ENCODE data around the gene VSIR.

The VSIR gene

GRCh38 chr10:71741671-71742070 lies 31.6 kb downstream of the VSIR start:
- TF ChIP-seq, protein P1, sequence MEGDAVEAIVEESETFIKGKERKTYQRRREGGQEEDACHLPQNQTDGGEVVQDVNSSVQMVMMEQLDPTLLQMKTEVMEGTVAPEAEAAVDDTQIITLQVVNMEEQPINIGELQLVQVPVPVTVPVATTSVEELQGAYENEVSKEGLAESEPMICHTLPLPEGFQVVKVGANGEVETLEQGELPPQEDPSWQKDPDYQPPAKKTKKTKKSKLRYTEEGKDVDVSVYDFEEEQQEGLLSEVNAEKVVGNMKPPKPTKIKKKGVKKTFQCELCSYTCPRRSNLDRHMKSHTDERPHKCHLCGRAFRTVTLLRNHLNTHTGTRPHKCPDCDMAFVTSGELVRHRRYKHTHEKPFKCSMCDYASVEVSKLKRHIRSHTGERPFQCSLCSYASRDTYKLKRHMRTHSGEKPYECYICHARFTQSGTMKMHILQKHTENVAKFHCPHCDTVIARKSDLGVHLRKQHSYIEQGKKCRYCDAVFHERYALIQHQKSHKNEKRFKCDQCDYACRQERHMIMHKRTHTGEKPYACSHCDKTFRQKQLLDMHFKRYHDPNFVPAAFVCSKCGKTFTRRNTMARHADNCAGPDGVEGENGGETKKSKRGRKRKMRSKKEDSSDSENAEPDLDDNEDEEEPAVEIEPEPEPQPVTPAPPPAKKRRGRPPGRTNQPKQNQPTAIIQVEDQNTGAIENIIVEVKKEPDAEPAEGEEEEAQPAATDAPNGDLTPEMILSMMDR (IDR thresholded peaks at IDR 0.05; ENCODE audit: insufficient read depth, missing control alignments), result no peak
- no peak for FAIRE-seq
- no peak for DNase-seq (ENCODE audit: insufficient read length, low spot score)

- DNase-seq (ENCODE audit: insufficient read length, low spot score) (no peak), FAIRE-seq (no peak)
- TF ChIP-seq, protein P1 (IDR thresholded peaks at IDR 0.05; ENCODE audit: insufficient read depth, missing control alignments), result no peak
Observed at GRCh38 chr10:71741029-71741428, 32.3 kb downstream of the VSIR start.

- DNase-seq (ENCODE audit: insufficient read length, low spot score) (no peak), FAIRE-seq (no peak)
- TF ChIP-seq, protein P1 (IDR thresholded peaks at IDR 0.05; ENCODE audit: insufficient read depth, missing control alignments), result no peak
Observed at GRCh38 chr10:71740069-71740653, 33.2 kb downstream of the VSIR start.

DNA sequence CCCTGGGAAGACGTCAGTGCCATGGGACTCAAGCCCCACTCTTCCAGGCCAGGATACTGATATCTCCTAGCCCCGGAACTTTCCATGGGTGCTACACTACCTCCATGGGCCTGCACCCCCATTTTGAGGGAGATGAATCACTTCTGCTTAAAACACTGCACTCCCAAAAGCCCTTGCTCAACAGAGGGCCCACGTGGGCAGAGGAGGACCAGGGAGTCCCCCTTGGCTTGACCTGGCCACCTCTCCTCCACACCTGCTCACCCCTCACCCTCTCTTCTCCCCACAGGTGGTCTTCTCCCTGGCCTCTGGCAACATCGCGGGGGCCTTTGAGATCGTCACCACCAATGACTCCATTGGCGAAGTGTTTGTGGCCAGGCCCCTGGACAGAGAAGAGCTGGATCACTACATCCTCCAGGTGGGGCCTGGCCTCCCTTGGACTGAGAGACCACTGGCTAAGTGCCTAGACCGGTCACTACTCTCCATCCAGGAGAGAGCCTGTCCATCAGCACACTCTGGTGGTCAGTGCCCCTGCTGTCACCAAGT lies 33.9 kb downstream of the VSIR start:
- FAIRE-seq (no peak), DNase-seq (ENCODE audit: insufficient read length, low spot score) (no peak)
- TF ChIP-seq, protein P1 (IDR thresholded peaks at IDR 0.05; ENCODE audit: insufficient read depth, missing control alignments), result no peak

- DNase-seq (ENCODE audit: insufficient read length, low spot score), result no peak
- TF ChIP-seq, protein P1 (IDR thresholded peaks at IDR 0.05; ENCODE audit: insufficient read depth, missing control alignments), result no peak
- FAIRE-seq, result no peak
Observed at GRCh38 chr10:71737834-71738197, 35.5 kb downstream of the VSIR start.

GRCh38 chr10:71737001-71737833 lies 36.1 kb downstream of the VSIR start:
- DNase-seq (ENCODE audit: insufficient read length, low spot score), result no peak
- TF ChIP-seq, protein P1 (IDR thresholded peaks at IDR 0.05; ENCODE audit: insufficient read depth, missing control alignments), result no peak
- FAIRE-seq, result no peak

GRCh38 chr10:71736570-71736952 lies 36.8 kb downstream of the VSIR start:
- FAIRE-seq, result no peak
- TF ChIP-seq, protein P1 (IDR thresholded peaks at IDR 0.05; ENCODE audit: insufficient read depth, missing control alignments), result no peak
- DNase-seq (ENCODE audit: insufficient read length, low spot score), result no peak
